ENCODE data around the gene TSBP1.
"Not testable (repeated sequence)": the region's sequence is repeated elsewhere in the genome, so short reads cannot be mapped to it uniquely, and the experiment has no call there.

The TSBP1 gene

DNA sequence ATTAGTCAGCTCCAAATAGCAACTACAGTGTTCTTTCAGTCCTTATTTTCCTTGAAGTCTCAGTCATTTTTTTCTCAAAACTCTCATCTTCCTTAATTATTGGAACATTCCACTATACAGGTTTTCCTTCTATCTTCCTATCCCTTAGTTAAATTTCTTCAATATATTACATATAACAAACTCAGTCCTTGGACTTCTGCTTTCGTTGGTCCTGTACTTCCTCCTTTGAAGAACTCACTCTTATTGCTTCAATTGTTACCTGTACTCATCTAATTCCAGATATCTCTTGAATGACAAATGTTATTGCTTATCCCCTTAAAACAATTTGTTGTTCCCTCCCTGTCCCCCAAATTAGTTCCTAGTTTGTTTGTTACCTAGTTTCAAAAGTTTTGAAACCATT lies 80.2 kb downstream of the TSBP1 start:
- DNase-seq (ENCODE audit: low read depth in 1 of 2, low spot score in 1 of 2): no peak

DNA sequence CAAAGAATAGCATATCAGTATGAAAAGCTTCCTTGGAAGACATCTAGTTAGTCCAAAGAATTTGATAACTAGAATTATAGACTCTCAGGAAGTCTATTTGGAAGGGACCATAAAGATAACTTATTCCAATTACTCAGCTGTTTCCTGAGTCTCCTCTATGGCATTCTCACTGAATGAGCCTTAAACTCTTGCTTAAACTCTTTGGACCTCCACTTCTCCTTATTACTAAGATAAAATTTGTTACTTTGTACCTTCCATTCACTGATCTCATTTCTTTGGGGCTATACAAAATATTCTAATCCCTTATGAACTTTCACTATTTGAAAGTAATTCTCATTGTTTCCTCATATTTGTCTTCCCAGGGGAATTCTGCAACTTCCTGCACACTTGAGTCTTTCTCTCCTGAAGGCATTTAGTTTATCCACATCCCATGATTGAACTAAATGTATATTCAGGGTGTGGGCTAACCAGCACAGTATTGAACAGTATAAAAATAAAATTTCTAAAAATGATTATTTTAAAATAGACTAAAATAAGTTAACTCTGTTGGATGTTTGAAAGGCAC lies 80.7 kb downstream of the TSBP1 start:
- no peak for DNase-seq (ENCODE audit: low read depth in 1 of 2, low spot score in 1 of 2)

DNA sequence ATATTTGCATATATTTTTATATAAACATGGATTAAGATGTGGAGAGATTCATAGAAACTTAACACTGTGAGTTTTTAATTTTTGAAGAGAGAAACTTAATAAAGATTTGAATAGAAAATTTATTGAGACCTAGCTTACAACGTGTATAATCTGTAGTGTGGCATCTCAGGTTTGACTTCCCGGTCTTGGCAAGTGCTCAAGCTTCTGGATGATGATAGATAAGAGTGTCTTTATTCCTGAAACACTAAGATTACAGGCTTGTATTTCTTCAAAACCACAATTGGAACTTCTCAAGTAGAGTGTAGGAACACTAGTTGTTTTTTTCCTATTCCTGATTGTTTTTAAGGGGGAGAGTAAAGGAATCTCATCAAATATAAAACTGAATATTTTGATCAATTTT lies 83.3 kb downstream of the TSBP1 start:
- no peak for DNase-seq (ENCODE audit: low read depth in 1 of 2, low spot score in 1 of 2)

DNA sequence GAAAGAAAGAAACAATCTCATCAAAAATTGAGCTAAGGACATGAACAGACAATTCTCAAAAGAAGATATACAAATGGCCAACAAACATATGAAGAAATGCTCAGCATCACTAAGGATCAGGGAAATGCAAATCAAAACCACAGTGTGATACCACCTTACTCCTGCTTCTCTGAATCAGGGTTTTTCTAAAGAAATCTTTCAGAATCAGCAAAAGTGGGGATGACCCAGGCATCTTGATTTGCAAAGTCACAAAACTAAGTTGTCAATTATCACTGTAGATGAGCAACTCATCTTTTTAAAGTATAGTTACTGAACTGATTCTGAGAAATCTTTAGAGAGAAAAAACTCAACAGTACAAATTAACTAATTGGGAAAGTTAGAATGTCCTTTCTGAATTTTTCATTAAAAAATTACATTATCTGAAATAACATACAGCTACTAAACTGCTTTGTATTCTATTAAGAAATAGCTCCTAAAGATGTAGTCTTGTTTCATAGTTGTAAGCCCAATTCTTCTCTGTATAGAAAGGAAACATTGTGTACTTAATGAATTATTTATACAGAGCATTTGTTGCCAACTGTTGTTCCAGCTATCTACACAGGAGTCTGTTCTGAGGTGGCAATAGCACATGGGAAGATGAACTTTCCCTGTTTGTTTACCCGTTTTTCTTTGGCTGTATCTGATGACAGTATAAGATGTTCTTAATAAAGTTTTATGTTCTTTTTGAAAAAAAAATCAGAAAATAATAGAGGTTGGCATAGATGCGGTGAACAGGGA lies 97.7 kb downstream of the TSBP1 start:
- DNase-seq (ENCODE audit: low read depth in 1 of 2, low spot score in 1 of 2): not testable (repeated sequence)

DNA sequence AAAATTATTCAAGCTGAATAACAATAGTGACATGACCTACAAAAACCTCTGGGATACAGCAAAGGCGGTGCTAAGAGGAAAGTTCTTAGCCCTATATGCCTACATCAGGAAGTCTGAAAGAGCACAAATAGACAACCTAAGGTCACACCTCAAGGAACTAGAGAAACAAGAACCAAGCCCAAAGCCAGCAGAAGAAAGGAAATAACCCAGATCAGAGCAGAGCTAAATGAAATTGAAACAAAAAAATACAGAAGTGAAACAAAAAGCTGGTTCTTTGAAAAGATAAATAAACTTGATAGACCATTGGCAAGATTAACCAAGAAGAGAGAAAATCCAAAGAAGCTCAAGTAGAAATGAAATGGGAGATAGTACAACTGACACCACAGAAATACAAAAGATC lies 100.3 kb downstream of the TSBP1 start:
- DNase-seq (ENCODE audit: low read depth in 1 of 2, low spot score in 1 of 2): no peak

DNA sequence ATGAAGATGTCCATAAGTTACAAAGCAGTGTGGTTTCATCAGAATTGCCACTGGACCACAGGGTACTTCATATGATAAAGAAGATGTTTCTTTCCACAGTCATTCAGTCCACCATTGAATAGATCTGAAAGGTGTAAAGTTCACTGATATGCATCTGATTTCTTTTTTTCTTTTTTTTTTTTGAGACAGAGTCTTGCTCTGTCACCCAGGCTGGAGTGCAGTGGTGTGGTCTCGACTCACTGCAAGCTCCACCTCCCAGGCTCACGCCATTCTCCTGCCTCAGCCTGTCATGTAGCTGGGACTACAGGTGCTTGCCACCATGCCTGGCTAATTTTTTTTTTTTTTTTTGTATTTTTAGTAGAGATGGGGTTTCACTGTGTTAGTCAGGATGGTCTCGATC lies 103.2 kb downstream of the TSBP1 start:
- DNase-seq (ENCODE audit: low read depth in 1 of 2, low spot score in 1 of 2): not testable (repeated sequence)

DNA sequence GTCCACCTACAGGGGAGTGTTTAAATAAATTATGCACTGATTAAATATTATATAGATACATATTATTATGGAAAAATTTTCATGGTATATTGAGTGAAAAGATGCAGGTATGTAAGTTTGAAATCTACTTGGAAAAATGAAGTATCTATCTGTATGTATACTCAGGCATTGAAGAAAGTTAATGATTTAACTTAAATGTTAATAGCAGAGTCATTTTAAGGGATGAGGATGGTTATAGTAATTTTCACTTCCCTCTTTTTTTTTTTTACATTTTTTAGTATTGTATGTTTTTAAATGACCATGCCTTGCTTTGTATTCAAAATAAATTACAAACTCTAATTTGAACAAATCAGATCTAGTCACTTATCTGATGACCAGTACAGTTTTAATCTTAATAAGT lies 104.7 kb downstream of the TSBP1 start:
- no peak for DNase-seq (ENCODE audit: low read depth in 1 of 2, low spot score in 1 of 2)

DNA sequence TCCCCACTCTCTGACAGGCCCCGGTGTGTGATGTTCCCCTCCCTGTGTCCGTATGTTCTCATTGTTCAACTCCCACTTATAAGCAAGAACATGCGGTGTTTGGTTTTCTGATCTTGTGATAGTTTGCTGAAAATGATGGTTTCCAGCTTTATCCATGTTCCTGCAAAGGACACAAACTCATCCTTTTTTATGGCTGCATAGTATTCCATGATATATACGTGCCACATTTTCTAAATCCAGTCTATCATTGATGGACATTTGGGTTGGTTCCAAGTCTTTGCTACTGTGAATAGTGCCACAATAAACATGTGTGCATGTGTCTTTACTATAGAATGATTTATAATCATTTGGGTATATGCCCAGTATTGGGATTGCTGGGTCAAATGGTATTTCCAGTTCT lies 114.4 kb downstream of the TSBP1 start:
- not testable (repeated sequence) for DNase-seq (ENCODE audit: low read depth in 1 of 2, low spot score in 1 of 2)

DNA sequence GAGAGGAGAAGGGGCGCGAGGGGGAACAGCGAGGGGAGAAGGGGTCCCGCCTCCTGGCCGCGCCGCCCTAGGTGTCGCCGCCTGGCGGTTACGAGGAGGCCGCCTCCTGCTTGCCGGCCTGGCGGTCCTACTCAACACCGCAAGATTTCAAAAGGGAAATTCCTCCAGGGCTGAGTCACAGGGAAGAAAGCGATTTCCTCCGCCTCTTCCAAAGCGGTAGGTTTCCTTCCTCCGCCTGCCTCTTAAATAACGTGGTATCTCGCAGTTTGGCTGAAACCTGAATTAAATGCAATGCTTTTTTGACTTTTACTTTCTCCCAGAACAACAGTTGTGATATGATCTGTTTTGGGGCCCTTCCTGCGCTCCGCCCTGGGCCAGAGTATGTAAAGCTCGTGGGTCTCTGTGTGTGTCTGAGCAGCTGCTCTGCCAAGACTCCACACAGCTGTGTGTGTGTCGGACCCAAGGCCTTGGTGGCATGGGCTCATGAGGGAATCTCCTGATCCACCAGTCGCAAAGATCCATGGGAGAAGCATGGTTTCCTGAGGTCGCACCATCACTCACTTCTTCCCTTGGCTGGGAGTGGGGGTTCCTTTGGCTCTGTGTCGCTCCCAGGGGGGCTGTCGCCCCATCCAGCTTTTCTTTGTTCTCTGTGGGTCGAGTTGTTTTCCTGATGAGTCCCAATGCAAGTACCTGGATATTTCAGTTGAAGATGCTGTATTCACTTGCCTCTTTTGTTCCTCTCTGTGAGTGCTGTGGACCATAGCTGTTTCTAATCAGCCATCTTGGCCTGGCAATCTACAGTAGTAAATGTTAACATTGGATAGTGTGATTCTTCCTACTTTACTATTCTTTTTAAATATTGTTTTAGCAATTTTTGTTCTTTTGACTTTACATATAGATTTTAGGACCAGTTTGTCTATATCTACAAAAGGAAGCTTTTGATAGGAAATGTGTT lies 116.2 kb downstream of the TSBP1 start:
- peak; percentile 7 to 50 for DNase-seq (ENCODE audit: low read depth in 1 of 2, low spot score in 1 of 2)

DNA sequence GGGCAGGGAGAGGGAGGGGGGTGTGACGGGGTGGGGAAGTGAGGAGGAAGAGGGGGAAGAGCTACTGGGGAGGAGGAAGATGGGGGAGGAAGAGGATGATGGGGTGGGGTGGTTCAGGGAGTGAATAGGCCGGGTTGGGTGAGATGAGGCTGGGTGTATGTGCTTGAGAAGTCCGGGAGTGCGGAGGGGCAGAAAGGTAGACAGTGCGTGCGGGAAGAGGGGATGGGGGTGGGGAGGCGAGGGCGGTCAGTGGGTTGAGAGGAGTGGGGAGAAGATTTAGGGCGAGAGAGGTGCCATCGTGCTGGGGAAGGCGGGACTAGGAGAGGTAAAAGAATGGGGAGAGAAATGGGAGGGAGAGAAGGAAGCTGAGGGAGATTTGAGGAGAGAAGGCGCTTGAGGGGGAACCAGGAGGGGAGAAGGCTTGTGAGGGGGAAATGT lies 116.9 kb downstream of the TSBP1 start:
- no peak for DNase-seq (ENCODE audit: low read depth in 1 of 2, low spot score in 1 of 2)

DNA sequence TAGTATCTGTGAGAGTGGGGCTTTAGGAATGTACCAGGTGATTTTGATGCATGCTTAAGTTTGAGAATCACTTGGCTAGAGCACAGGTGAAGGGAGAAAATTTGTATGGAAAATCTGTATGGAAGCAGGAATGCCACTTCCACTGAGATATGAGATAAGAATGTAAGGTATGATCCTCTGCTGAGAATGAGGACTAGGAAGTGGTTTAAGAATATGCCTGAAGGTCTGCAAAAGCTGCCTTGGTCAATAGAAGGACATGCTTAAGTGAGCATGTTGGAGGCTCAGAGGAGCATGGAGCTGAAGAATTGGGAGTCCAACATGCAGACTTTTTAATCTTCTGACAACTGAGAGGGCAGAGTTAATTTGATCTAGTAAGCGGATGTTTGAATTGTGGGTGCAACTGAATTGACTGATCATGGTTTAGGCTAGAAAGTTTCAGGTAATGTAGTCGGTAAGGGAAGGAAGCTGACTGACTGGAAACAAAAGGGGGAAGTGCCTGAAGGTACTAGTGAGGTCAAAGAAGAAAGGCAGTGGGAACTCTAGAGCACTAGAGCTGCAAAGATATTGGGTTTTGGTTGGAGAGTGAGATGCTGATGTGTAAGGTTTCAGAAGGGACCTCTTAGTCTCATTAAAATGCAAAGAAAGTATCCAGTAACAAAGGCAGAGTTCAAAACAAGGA lies 119.2 kb downstream of the TSBP1 start:
- no peak for DNase-seq (ENCODE audit: low read depth in 1 of 2, low spot score in 1 of 2)

DNA sequence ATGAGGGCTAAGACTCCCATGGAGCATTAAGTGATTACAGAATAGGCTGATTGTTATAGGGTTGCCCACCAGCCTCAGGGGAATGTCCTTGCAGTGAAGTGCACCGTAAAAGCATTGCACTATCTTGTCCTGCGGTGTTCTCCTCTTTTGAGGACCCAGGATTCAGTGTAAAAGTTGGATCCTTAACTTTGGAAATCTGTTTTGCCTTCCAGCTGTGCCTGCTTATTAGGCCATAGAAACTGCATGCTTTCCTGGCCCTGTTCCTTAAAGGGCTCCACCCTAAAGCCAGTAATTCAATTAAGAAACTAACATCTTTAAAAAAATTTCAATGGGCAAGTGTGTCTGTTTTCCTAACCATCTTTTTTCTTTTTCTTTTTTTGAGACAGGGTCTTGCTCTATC lies 122.4 kb downstream of the TSBP1 start:
- DNase-seq (ENCODE audit: low read depth in 1 of 2, low spot score in 1 of 2): no peak

DNA sequence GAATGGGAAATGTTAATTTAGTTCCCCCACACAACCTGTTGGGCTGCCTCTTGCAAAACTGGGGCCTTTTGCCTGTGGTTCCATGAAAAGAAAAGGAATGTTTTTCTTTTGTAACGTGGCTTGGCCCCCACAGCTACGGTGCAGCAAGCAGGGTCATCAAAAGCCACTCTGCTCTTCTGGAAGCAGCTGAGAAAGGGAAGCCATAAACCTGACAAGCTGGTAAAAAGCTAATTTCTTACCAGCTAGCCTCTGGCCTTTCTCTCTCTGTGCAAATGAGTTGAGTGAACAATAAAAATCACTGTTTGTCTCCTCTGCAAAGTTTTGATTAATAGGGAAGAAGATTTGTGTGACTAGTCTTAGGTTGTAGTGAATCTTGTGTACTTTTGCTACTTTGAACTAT lies 124.3 kb downstream of the TSBP1 start:
- no peak for DNase-seq (ENCODE audit: low read depth in 1 of 2, low spot score in 1 of 2)

DNA sequence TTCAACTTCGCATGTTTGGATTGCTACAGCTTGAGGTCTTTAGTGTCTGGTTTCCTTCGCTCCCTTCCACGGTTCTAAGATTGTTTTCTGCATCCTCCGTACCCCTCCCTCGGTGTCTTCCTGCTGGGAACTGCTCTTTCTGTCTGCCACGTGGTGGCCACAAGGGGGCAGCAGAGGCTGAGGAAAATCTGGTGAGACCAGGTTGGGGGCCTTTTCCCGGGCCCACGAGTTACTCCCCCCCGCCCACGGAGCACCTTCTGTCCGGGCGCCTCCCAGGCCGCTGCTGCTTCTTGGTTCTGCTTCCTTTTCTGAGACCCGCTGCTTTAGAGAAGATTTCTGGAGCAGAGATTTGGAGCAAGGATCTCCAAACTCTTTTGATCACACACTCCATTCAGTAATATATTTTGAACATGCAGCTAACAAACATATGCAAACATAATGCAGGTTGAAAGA lies 126.7 kb downstream of the TSBP1 start:
- peak; percentile 51 to 53 for DNase-seq (ENCODE audit: low read depth in 1 of 2, low spot score in 1 of 2)

DNA sequence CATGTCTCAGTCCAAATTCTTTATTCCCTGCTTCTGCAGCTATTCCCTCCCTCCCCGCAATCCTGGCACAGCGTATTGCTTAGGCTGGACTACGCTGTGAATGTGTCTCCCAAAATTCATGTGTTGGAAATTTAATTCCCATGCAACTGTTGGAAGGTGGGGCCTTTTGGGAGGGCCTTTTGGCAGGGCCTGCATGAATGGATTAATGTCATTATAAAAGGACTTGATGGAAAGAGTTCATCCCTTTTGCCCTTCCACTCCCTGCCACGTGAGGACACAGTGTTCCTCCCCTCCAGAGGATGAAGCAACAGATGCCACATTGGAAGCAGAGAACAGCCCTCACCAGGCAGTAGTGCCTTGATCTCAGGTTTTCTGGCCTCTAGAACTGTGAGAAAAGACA lies 127.4 kb downstream of the TSBP1 start:
- no peak for DNase-seq (ENCODE audit: low read depth in 1 of 2, low spot score in 1 of 2)
